GM12892 (cell line): ENCODE data around the gene SPRY1.

Source experiments
- POLR2A ChIP-seq: IDR thresholded peaks from 2 replicates; pipeline ENCODE4 v1.6.1; 2011; ENCODE audit warnings: low read depth, low read length, control low read depth
- POLR2AphosphoS5 ChIP-seq: IDR thresholded peaks from 2 replicates; pipeline ENCODE4 v1.6.1; 2011; ENCODE audit warnings: low read depth, low read length, control low read depth

DNA sequence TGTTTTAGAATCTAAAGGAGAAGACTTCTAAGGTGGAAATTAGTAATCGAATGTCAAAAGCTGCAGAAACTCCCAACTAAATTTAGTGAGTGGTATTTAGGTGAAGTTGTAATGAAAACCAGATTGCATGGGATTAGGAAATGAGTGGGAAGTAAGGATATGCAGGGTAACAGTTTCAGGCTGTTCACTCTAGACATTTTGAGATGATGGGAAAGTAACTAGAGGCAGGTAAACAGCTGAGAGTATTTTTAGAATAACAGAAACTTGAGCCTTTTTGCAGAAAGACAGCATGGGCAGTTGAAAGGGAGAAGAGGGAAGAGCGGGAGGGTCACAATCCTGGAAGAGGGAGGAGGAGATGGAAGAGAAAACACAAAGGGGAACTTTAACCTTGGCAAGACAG, 12.7 kb downstream of the SPRY1 start:
- TF ChIP-seq POLR2AphosphoS5 (no peak), POLR2A (no peak)
